NCI-H2029 (cell line): ENCODE measurements around the gene ARRDC3.

Source experiments
- DNase-seq: peaks from one replicate; lab custom pipeline; 2025; lab: John Stamatoyannopoulos, UW

Gene ARRDC3

GRCh38 chr5:91384671-91385430, 1.7 kb upstream of the ARRDC3 start:
- peak; percentile 95 for DNase-seq

DNA sequence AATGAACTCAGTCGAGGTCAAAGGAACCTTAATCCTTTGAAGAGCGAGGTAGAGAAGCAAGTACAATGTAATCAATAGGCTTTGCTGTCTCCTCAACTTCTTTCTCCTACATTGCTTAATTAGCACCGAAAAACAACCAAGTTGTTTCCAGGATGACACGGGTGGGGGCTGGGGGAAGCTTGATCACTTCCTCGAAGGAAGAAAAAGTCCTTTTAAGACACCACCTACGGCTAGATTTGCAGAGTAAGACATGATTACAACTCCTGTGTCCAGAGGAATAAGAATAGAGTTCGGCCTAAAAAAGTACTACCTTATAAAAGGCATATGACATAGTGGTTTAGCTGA, 811 bp upstream of the ARRDC3 start:
- no peak for DNase-seq

GRCh38 chr5:91382530-91383026, 539 bp downstream of the ARRDC3 start:
- DNase-seq, result peak; percentile 50

- DNase-seq, result peak; percentile 96
Measured at GRCh38 chr5:91381774-91382359, 1.2 kb downstream of the ARRDC3 start.

DNA sequence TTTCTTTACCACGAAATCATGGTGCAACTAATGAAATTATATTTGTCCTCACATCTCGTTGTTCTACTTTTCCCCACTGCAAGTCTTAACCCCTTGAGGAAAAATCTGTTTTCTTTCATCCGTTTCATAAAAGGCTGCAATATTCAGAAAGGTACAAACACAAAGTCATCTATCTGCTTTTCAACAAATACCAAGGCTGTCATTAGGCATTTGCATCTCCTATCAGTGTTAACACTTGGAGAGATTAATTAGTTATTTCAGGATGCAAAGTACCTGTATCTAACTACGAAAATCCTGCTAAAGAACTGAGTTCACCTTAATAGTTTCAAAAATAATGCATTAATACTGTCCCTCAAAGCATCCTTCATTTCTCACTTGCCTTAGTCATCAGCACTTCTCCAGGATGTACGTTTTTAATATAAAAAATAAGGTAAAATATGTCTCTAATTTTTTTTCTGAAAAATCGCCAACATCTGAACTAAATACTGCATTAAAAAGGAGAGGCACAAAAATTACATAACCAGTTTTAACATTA, 1.8 kb downstream of the ARRDC3 start:
- DNase-seq, result no peak

- peak; percentile 97 for DNase-seq
Measured at GRCh38 chr5:91380491-91381238, 2.5 kb downstream of the ARRDC3 start.

- peak; percentile 99 for DNase-seq
Measured at GRCh38 chr5:91379914-91380490, 3.1 kb downstream of the ARRDC3 start.

GRCh38 chr5:91379246-91379913, 3.7 kb downstream of the ARRDC3 start:
- no peak for DNase-seq

DNA sequence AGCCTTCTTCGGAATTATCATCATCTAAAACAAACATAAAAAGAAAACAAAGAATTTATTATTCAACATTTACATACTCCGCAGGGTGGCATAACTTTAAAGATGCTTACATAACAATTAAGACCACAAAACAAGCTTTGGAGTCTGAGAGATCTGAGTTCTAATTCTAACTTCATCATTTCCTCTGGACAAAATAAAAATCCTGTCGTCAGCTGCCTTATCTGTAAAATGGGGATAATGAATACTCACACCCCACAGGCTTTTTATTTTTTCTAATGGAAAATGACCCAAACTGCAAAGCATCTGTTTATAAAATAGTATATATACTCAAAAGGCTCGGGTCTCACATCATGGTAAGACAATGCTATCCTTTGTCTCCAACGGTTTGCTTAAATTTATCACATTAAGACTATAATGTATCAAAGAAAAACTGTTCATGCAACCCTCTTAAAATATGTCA, 4.3 kb downstream of the ARRDC3 start:
- DNase-seq, result no peak

- no peak for DNase-seq
Measured at GRCh38 chr5:91374893-91375520, 8.1 kb downstream of the ARRDC3 start.

DNA sequence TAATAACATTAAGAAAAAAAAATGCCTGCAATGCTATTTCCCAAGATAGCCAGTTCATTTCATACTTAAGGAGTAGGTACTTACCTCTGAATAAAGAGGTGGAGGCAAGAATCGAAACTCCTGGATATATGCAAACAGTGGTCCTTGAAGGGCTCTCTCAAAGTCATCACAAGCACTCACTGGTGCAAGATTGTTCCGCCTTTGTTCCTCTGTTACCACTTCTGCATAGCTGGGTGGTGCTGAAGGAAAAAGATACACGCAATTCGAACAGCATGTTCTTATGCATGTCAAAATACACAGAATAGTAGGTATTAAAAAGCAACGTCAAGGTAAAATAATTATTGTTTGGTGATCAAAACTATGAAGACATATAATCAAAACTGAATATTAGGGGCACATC, 9.5 kb downstream of the ARRDC3 start:
- DNase-seq, result no peak

DNA sequence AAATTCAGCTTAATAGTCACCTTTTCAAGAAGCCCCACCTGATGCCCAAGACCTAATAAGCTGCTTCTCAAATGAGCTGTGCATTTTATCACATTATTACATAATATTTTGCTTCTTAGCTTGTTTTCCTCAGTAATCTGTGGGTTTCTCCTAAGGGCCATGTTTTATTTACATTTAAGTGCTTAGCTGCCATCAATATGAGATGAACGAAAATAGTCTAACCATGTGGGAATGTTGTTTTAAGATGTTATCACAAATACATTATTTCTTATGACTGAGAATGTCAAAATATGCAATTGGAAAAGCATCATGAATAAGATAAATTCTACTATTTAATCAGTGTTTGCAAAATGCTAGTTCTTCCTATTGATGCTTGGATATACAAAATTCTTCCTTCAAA, 10.1 kb downstream of the ARRDC3 start:
- no peak for DNase-seq

DNA sequence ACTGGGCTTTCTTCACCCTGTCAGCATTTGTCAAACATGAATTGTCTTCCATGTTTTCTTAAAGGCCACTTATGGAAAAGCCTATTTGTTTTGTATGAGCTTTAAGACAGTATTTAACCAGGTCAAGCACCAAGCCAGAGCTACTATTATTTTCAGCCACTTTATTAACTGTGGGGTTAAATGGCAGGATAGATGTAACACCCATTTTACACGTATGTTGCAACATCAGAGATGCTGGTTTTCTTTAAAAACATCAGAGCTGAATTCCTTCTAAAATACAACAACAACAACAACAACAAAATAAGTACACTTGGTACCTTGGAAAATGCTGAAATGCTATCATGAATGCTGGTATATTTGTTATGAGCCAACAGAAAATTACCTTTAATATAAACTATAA, 13.6 kb downstream of the ARRDC3 start:
- DNase-seq, result no peak

DNA sequence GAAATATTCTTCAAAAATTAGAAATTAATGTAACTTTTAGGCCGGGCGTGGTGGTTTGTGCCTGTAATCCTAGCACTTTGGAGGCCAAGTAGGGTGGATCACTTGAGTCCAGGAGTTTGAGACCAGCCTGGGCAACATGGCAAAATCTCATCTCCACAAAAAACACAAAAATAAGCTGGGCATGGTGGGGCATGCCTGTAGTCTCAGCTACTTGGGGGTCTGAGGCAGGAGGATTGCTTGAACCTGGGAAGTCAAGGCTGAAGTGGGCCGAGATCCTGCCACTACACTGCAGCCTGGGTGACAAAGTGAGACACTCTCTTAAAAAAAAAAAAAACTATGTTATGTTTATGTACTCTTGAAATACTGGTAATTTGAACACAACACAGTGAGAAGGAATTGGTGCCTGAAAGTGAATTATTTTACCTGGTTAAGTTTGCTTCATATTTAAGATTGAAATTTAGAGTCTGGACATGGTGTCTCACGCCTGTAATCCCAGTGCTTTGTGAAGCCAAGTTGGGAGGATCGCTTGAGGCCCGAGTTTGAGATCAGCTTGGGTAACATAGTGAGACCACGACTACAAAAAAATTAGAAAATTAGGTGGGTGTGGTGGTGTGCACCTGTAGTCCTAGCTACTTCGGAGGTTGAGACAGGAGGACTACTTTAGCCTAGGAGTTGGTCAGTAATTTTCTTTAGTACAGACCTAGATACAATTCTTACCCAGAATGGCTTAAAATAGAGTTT, 15.0 kb downstream of the ARRDC3 start:
- no peak for DNase-seq

GRCh38 chr5:91367344-91367743, 15.8 kb downstream of the ARRDC3 start:
- no peak for DNase-seq

DNA sequence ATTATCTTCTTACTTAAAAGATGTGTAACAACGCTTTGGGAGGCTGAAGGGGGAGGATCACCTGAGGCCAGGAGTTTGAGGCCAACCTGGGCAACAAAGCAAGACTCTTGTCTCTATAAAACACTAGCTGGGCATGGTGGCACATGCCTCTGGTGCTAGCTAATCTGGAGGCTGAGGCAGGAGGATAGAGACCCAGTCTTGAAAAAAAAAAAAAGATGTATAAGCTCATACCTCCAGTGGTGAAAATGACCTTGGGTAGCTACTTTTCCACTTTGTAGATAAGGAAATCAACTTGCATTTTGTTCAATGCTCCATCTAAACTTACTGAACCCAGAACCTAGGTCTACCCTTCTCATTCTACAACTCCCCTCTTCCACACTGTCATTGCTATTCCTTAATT, 16.6 kb downstream of the ARRDC3 start:
- no peak for DNase-seq

GRCh38 chr5:91365498-91365897, 17.6 kb downstream of the ARRDC3 start:
- no peak for DNase-seq

- DNase-seq, result no peak
Measured at GRCh38 chr5:91362935-91363334, 20.2 kb downstream of the ARRDC3 start.

GRCh38 chr5:91361790-91362189, 21.3 kb downstream of the ARRDC3 start:
- DNase-seq, result no peak

GRCh38 chr5:91361055-91361701, 21.9 kb downstream of the ARRDC3 start:
- no peak for DNase-seq
